GM12878 (cell line): Measurements from ENCODE around the gene PTPN20. TPM values are rescaled to one million over a fixed set of nuclear protein-coding genes. Genes with fewer than 3 reads are reported as not detected.

Experiments used
- ATAC-seq: fragments of 200-7000 bp; cut with Tn5 transposase; 3 replicates; pipeline ENCODE4 v1.9.1; 2020; ENCODE audit warnings: mild to moderate bottlenecking, moderate library complexity
- BruUV-seq: library from RNA; stranded (reverse); fragments of 400-500 nt; replicated peaks from 2 replicates; lab custom pipeline; 2021; lab: Mats Ljungman, UMichigan
- CTCF ChIA-PET: fragments of 300-600 bp; sonication (Branson Sonifier 250); formaldehyde crosslinking; extraction: SDS; loops from one replicate; lab custom pipeline; 2021; ENCODE audit warnings: inconsistent platforms; lab: Yijun Ruan, JAX
- POLR2A ChIA-PET: fragments of 350-600 bp; formaldehyde crosslinking; extraction: SDS; loops from one replicate; lab custom pipeline; 2021; ENCODE audit warnings: inconsistent platforms; lab: Charles Lee
- RAD21 ChIA-PET: fragments of 300-600 bp; sonication (Branson Sonifier 250); formaldehyde crosslinking; loops from one replicate; lab custom pipeline; 2023; ENCODE audit warnings: antibody characterized with exemption; ENCODE audit not compliant: unreplicated experiment; lab: Charles Lee
- SMC1A ChIA-PET: fragments of 300-600 bp; sonication (Branson Sonifier 250); formaldehyde crosslinking; loops from one replicate; lab custom pipeline; 2023; ENCODE audit not compliant: unreplicated experiment, uncharacterized antibody; lab: Charles Lee
- DNase-seq: peaks from one replicate; pipeline ENCODE4 v3.0.0-alpha.2; 2011; ENCODE audit warnings: low read depth, low spot score
- FAIRE-seq: peaks from 3 replicates; lab custom pipeline; 2011; peaks lifted over from hg19 to GRCh38; lab: Jason Lieb, UNC
- H2AFZ ChIP-seq: 2 replicates; pipeline ENCODE4 v1.6.0; 2011; ENCODE audit warnings: low read depth, low read length, control low read depth; ENCODE audit not compliant: control insufficient read depth
- H3K27ac ChIP-seq: 2 replicates; pipeline ENCODE4 v1.5.1; 2011; ENCODE audit warnings: control low read depth; ENCODE audit not compliant: control insufficient read depth, insufficient read depth
- H3K27me3 ChIP-seq, 2 experiments: replicated peaks in 1 of 2; 2 replicates each; pipeline versions ENCODE4 v1.6.0 to v1.6.1; 2011; ENCODE audit warnings: low read length in 1 of 2; ENCODE audit not compliant: control insufficient read depth in 2 of 2, insufficient read depth in 2 of 2
- H3K36me3 ChIP-seq, 2 experiments: 2 replicates each; pipeline ENCODE4 v1.5.1; 2011; ENCODE audit warnings: low read length in 1 of 2; ENCODE audit not compliant: control insufficient read depth in 2 of 2, insufficient read depth in 2 of 2
- H3K4me1 ChIP-seq: 2 replicates; pipeline ENCODE4 v1.6.1; 2011; ENCODE audit warnings: mild to moderate bottlenecking, low read length, moderate library complexity, mixed read lengths; ENCODE audit not compliant: control insufficient read depth, insufficient read depth
- H3K4me2 ChIP-seq: 2 replicates; pipeline ENCODE4 v1.6.0; 2011; ENCODE audit warnings: control low read depth; ENCODE audit not compliant: control insufficient read depth, insufficient read depth
- H3K4me3 ChIP-seq: fragments of 200-600 bp; sonication (generic); 2 replicates; pipeline ENCODE4 v1.5.1; 2016
- H3K79me2 ChIP-seq: 2 replicates; pipeline ENCODE4 v1.6.0; 2011; ENCODE audit warnings: low read length; ENCODE audit not compliant: control insufficient read depth, insufficient read depth
- H3K9ac ChIP-seq: 2 replicates; pipeline ENCODE4 v1.8.0; 2011; ENCODE audit warnings: low read length, control low read depth, mixed read lengths; ENCODE audit not compliant: control insufficient read depth, insufficient read depth
- H3K9me3 ChIP-seq: replicated peaks from 3 replicates; pipeline ENCODE4 v1.5.1; 2011; ENCODE audit warnings: mild to moderate bottlenecking, low read length; ENCODE audit not compliant: control insufficient read depth, insufficient read depth
- H4K20me1 ChIP-seq: 2 replicates; pipeline ENCODE4 v1.6.0; 2011; ENCODE audit not compliant: control insufficient read depth, insufficient read depth
- BRCA1 ChIP-seq: IDR thresholded peaks from 2 replicates; pipeline ENCODE4 v1.6.1; 2011; ENCODE audit warnings: low read depth, low read length, improper control_type of control experiment
- CREM ChIP-seq: IDR thresholded peaks from 2 replicates; pipeline ENCODE4 v1.6.1; 2014; ENCODE audit warnings: antibody characterized with exemption, low read depth
- EP300 ChIP-seq, 2 experiments: fragments of 150-350 bp in 1 of 2; IDR thresholded peaks; 2 replicates each; pipeline ENCODE4 v1.6.1; 2011 to 2012; ENCODE audit warnings: low read depth in 2 of 2, low read length in 2 of 2, borderline replicate concordance in 1 of 2, improper control_type of control experiment in 1 of 2, inconsistent platforms in 1 of 2; ENCODE audit not compliant: control insufficient read depth in 1 of 2
- GABPA ChIP-seq: IDR thresholded peaks from 2 replicates; pipeline ENCODE4 v1.6.1; 2014; ENCODE audit warnings: antibody characterized with exemption, low read depth, mild to moderate bottlenecking, inconsistent platforms
- JUND ChIP-seq: IDR thresholded peaks from 2 replicates; pipeline ENCODE4 v1.6.1; 2012; ENCODE audit warnings: low read depth, mild to moderate bottlenecking, low read length, improper control_type of control experiment, moderate library complexity
- PAX8 ChIP-seq: fragments of 450-650 bp; IDR thresholded peaks from 2 replicates; pipeline ENCODE4 v1.6.1; 2017; ENCODE audit warnings: mild to moderate bottlenecking, moderate library complexity
- RB1 ChIP-seq: fragments of 450-650 bp; formaldehyde crosslinking; IDR thresholded peaks from 2 replicates; pipeline ENCODE4 v1.6.1; 2017; ENCODE audit warnings: mild to moderate bottlenecking, borderline replicate concordance
- SMARCA5 ChIP-seq: fragments of 450-650 bp; IDR thresholded peaks from 2 replicates; pipeline ENCODE4 v1.6.1; 2017; ENCODE audit warnings: mild to moderate bottlenecking
- SMC3 ChIP-seq: IDR thresholded peaks from 2 replicates; pipeline ENCODE4 v1.6.1; 2011; ENCODE audit warnings: low read length, improper control_type of control experiment, borderline replicate concordance
- ZNF207 ChIP-seq: fragments of 450-650 bp; IDR thresholded peaks from 2 replicates; pipeline ENCODE4 v1.6.1; 2014; ENCODE audit warnings: antibody characterized with exemption, mild to moderate bottlenecking, borderline replicate concordance
- ZNF217 ChIP-seq: fragments of 450-650 bp; IDR thresholded peaks from 2 replicates; pipeline ENCODE4 v1.6.1; 2017; ENCODE audit warnings: antibody characterized with exemption, mild to moderate bottlenecking
- ZNF384 ChIP-seq: IDR thresholded peaks from 2 replicates; pipeline ENCODE4 v1.6.1; 2012; ENCODE audit warnings: low read depth, mild to moderate bottlenecking, low read length, improper control_type of control experiment, borderline replicate concordance
- WGBS: methylation state at CpG from one replicate; pipeline ENCODE4 v1.1.6; 2016; ENCODE audit warnings: low lambda C conversion rate; ENCODE audit not compliant: insufficient replicate concordance, insufficient coverage; ENCODE audit errors: missing lambda C conversion rate; 5-methylcytosine and 5-hydroxymethylcytosine counted together
- in situ Hi-C: fragments of 300-500 bp; cut with MboI; formaldehyde crosslinking; loops from 9 replicates; pipeline ENCODE4 v1.14.3; 2018; ENCODE audit warnings: mixed read lengths
- intact Hi-C: fragments of 100-400 bp; cut with micrococcal nuclease; formaldehyde crosslinking; loops from one replicate; pipeline ENCODE4 v1.14.2; 2022; ENCODE audit not compliant: unreplicated experiment
- polyA plus RNA-seq, 11 experiments: library from polyadenylated mRNA; depleted of rRNA in 4 of 11; unstranded in 6 of 11; stranded (reverse) in 5 of 11; fragments of >200 nt; fragmentation: Nextera tagmentation in 4 of 11; fragmentation: Illumina TruSeq in 1 of 11; extraction: Ambion mirVana in 4 of 11; extraction: Trizol in 1 of 11; gene quantifications; 1 replicate in 1 of 11; 2 replicates in 10 of 11; pipeline versions ENCODE4 v1.2.1 to v1.2.3, GENCODE V29; 2011 to 2016; ENCODE audit warnings: inconsistent platforms in 2 of 11, missing spikeins in 2 of 11, low read depth in 1 of 11
- total RNA-seq, 4 experiments: library from RNA; depleted of rRNA in 3 of 4; stranded (reverse); fragments of >200 nt in 3 of 4; fragmentation: Illumina TruSeq in 1 of 4; extraction: Trizol in 1 of 4; gene quantifications; 2 replicates each; pipeline versions ENCODE4 v1.2.1 to v1.2.3, GENCODE V29; 2013 to 2021
- TF ChIP-seq, protein P1 (sequence below): fragments of 450-650 bp; formaldehyde crosslinking; IDR thresholded peaks from 2 replicates; pipeline ENCODE4 v1.4.0; 2022; ENCODE audit warnings: mild to moderate bottlenecking, moderate library complexity

The PTPN20 gene
- total and polyA plus RNA-seq, 10 of the 15 experiments (the other 5 are each of a cell fraction or from before 2014, with no cell fraction given): 0.04 to 3.4 (median 0.10) TPM; not detected in 4

DNA sequence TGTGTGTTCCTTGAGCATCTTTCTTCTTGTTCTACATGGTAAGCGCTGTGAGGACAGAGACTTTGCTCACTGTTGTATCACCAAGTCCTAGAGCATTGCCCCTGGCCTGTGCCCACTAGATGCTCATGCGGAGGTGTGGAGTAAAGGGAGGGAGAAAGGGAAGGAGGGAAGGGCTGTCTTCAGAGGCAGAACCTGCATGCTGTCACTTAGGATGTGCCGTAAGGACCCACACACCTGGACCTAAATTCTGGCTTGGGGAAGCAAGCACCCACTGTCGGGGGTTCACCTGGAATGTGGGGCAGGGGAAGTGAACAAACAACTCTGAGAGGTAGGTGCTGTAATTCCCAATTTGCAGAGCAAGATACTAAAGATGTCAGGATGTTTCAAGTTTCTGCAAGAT is 129.5 kb downstream of the PTPN20 start:
- H3K27me3 ChIP-seq: peaks cover 2 to 4% of the 10 kb centered on the region in 2 experiments; a peak in 3 of 4 replicates
- BruUV-seq: no TSS peak
- no peak for FAIRE-seq
- no peaks in the 10 kb centered on the region for H3K4me1 ChIP-seq
- POLR2A ChIA-PET: no interaction called here
- intact Hi-C loops (no loop called here), in situ Hi-C loops (loop anchor here (5.0 kb wide), 1 partner anchor 267 kb away; no protein-coding TSS in a partner anchor)
- H3K36me3 ChIP-seq: no peaks in the 10 kb centered on the region
- no peak overlapping the region for H2AFZ ChIP-seq
- no peak overlapping the region for H3K4me2 ChIP-seq
- no peak for TF ChIP-seq BRCA1
- no peak for TF ChIP-seq GABPA
- TF ChIP-seq, all 136 proteins: peak for 0
- H4K20me1 ChIP-seq: no peaks in the 10 kb centered on the region
- ATAC-seq: no peak
- ChIA-PET SMC1A (interaction anchor here (0.7 kb wide), 1 partner anchor 45 kb away, joined by 3 read pairs; no protein-coding TSS in a partner anchor), RAD21 (interaction anchor here (0.7 kb wide), 1 partner anchor 10 kb away, joined by 3 read pairs; no protein-coding TSS in a partner anchor), CTCF (interaction anchor here (1.6 kb wide), 1 partner anchor 16 kb away, joined by 5 read pairs; no protein-coding TSS in a partner anchor)
- H3K9ac ChIP-seq: no peak overlapping the region
- 8% methylated on average over 4 of the region's 4 CpGs for WGBS
- no peaks in the 10 kb centered on the region for H3K79me2 ChIP-seq
- H3K4me3 ChIP-seq: no peak overlapping the region
- H3K27ac ChIP-seq: no peak overlapping the region
- H3K9me3 ChIP-seq: no peaks in the 10 kb centered on the region
- DNase-seq: no peak

DNA sequence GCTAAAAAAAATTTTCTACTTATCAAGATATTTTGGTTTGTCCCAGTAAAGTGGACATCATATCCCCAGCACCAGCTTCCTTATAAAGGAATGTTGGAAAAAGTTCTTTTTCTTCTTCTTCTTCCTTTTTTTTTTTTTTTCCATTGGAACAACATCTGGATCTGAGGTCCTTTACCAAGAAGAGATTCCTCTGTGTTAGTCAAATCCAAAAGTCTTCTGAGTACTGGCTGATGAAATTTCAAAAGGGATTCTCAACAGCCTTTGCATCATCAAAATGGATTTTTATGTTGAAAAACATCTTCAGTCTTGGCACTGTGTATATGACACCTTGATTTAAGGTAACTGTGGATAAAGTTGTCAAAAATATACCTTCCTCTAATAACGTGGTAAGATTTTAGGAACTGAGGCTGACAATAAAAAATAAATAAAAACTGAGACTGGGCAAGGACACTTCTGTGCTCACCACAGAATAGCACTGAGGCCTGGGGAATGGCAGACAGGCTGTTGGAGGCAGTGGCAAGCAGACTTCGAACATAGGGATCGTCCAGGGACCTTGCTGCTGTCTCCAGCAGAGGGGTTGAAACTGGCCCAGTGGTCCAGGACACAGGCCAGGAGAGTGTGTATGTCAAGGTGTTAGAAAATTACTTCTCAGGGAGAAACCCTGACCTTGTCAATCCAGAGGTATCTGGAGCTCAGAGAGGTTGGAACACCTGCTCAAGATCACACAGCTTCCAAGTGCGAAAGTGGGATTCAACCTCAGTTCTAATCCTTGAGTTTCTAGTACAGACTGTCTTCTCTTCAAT is 130.4 kb downstream of the PTPN20 start:
- in situ Hi-C loops: loop anchor here (5.0 kb wide), 1 partner anchor 266 kb away; no protein-coding TSS in a partner anchor
- no peaks in the 10 kb centered on the region for H3K79me2 ChIP-seq
- peaks cover 2 to 4% of the 10 kb centered on the region in 2 experiments; a peak in 3 of 4 replicates for H3K27me3 ChIP-seq
- TF ChIP-seq CREM: no peak
- TF ChIP-seq EP300 (IDR thresholded peaks at IDR 0.05; ENCODE audit: borderline replicate concordance in 1 of 2, control insufficient read depth in 1 of 2, low read depth in 2 of 2, low read length in 2 of 2): no peak
- no peak for TF ChIP-seq RB1
- no peak for TF ChIP-seq SMC3
- TF ChIP-seq SMARCA5: no peak
- TF ChIP-seq ZNF384: no peak
- TF ChIP-seq, protein P1, sequence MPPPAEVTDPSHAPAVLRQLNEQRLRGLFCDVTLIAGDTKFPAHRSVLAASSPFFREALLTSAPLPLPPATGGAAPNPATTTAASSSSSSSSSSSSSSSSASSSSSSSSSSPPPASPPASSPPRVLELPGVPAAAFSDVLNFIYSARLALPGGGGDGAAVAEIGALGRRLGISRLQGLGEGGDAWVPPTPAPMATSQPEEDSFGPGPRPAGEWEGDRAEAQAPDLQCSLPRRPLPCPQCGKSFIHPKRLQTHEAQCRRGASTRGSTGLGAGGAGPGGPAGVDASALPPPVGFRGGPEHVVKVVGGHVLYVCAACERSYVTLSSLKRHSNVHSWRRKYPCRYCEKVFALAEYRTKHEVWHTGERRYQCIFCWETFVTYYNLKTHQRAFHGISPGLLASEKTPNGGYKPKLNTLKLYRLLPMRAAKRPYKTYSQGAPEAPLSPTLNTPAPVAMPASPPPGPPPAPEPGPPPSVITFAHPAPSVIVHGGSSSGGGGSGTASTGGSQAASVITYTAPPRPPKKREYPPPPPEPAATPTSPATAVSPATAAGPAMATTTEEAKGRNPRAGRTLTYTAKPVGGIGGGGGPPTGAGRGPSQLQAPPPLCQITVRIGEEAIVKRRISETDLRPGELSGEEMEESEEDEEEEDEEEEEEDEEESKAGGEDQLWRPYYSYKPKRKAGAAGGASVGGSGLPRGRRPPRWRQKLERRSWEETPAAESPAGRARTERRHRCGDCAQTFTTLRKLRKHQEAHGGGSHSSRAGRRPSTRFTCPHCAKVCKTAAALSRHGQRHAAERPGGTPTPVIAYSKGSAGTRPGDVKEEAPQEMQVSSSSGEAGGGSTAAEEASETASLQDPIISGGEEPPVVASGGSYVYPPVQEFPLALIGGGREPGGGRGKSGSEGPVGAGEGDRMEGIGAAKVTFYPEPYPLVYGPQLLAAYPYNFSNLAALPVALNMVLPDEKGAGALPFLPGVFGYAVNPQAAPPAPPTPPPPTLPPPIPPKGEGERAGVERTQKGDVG (CRISPR knock-in tag): no peak
- no peak for TF ChIP-seq ZNF217
- no peak for TF ChIP-seq ZNF207
- no peak for TF ChIP-seq PAX8
- TF ChIP-seq JUND: no peak
- no peaks in the 10 kb centered on the region for H3K36me3 ChIP-seq
- no peak overlapping the region for H3K4me2 ChIP-seq
- POLR2A ChIA-PET: no interaction called here
- 0 out of 2 replicates have a peak, but pooled peaks cover 2% of the 10 kb centered on the region for H4K20me1 ChIP-seq
- no peak overlapping the region for H3K4me3 ChIP-seq
- no peaks in the 10 kb centered on the region for H3K9me3 ChIP-seq
- FAIRE-seq: no peak
- SMC1A ChIA-PET: interaction anchor here (0.7 kb wide), 1 partner anchor 46 kb away, joined by 3 read pairs; no protein-coding TSS in a partner anchor
- CTCF ChIA-PET: no interaction called here
- no peak for DNase-seq
- intact Hi-C loops: no loop called here
- H3K9ac ChIP-seq: no peak overlapping the region
- WGBS: 24% methylated on average over 4 of the region's 4 CpGs
- ATAC-seq: no peak
- no peak overlapping the region for H2AFZ ChIP-seq
- no peaks in the 10 kb centered on the region for H3K4me1 ChIP-seq
- no peak overlapping the region for H3K27ac ChIP-seq
- BruUV-seq: no TSS peak
- RAD21 ChIA-PET: interaction anchor here (0.7 kb wide), 1 partner anchor 9 kb away, joined by 3 read pairs; no protein-coding TSS in a partner anchor
